OCI-M1 (cell line): ENCODE results near the gene SUSD6.
A peak's percentile ranks its signal among the peaks of the same experiment; 100 is the strongest.
"Not testable (repeated sequence)": the region's sequence is repeated elsewhere in the genome, so short reads cannot be mapped to it uniquely, and the experiment has no call there.

ENCODE experiments used
- DNase-seq: peaks from one replicate; lab custom pipeline; 2025; lab: John Stamatoyannopoulos, UW

The SUSD6 gene

DNA sequence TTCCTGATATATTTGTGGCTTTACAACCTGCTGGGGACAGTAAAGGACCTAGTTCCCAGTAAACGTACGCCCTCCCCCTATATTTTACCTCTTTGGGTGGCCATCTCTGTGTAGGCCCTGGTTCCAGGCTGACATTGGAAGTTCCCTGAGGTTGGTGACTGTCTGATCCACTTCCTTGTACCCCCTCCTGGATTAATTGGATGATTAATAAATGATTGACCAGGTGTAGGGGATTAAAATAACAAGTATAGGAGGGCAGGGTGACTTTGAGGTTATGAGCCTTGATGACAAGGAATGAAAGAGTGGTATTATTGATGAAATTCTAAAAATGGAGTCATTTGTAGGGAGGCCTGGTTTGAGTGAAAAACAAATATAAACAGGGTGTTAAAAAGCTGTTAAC is 9.6 kb downstream of the SUSD6 start:
- no peak for DNase-seq

GRCh38 chr14:69624136-69624535 is 12.7 kb downstream of the SUSD6 start:
- no peak for DNase-seq

- DNase-seq, result peak; percentile 76
Observed at GRCh38 chr14:69625299-69626131, 14.1 kb downstream of the SUSD6 start.

- DNase-seq, result peak; percentile 53
Observed at GRCh38 chr14:69626132-69626500, 14.7 kb downstream of the SUSD6 start.

DNA sequence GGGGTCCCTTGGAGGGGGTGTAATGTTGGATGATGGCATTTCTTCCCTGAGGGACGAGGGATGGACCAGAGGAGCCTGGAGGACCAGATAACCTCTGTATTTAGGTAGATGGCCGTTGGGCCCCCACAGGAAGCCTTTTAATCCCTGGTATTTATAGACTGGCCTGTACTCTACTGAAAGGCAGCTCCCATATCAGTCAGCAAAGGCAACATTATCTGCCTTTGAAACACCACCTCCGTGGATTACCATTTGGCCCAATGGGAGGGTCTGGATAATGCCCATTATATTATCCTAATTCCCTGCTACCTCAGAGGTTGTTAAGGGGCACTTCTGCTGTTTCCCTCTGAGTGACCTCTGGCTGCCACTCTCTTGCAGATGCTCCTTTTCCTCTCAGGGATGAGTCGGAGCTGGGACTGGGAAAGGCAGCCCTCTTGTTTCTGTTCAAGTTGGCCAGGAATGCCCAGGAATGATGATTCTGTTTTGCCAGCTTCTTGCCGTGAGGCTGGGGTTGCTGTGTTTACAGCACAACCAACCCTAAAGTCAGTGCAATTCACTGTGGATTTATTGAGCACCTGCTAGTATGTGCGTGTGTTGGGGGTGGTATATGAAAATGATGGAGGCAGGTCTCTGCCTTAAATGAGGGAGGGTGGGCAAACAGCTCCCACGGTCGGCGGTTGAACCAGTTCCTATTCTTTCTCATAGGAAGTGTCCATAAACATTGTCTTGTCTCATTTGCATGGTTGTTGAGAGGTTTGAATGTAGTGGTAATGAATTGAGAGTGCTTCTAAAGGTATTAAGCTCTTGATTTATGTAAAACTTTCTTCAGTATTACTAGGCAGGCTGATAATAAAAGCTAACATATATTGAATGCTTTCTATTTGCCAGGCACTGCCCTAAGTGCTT is 18.1 kb downstream of the SUSD6 start:
- peak; percentile 17 for DNase-seq

DNA sequence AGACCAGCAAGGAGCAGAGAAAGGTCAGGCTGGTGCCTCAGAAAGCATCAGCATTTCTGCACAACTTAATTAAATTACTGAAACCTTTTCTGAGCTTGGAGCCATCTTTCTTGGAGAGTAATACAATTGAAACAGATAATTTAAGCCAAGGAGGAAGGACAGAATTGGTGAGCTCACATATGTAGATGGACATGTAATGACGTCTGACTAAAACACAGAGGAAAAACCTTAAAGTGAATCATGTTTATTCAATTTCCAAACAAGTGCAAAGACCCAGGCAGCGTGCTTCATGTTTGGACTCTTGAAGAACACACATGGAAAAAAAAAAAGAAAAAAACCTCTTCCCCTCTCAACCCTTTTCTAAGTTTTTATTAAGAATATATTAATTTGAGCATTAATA is 19.0 kb downstream of the SUSD6 start:
- DNase-seq, result no peak

DNA sequence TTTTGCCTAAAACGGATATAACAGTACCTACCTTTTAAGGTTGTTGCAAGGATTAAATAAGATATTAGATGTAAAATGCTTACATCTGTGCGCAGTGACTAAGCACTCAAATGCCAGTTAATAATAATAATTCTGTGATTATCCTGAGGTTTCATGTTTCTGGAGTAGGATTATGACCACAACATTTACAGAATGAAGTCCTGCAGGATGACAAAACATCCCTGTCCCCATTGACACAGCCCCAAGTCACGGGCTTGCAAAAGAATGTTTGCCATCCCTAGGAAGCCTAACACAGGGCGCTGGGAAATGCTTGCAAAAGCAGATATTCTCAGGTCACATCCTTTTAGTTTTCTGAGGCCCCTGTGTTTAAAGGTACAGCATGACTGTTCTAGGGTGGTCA is 20.1 kb downstream of the SUSD6 start:
- no peak for DNase-seq

DNA sequence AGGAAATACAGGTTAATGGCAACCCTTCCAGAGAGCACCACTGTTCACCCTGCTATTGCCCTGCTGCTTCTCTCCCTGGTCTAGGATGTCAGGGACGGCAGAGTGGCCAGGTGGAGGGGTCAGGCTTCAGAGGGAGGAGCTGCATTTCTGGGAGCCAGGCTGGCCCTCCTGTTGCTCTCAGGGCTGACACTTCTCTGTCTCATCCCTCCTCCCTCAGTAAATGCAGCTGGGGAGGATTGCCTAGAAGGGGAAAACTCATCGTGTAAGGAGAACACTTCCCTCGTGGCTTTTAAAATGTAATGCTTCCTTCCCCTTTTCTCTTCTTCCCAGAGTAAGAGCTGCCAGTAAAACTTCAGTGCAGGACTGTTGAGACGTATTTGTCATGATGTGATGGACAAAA is 20.8 kb downstream of the SUSD6 start:
- DNase-seq, result peak; percentile 17

- no peak for DNase-seq
Observed at GRCh38 chr14:69632593-69633151, 21.3 kb downstream of the SUSD6 start.

- no peak for DNase-seq
Observed at GRCh38 chr14:69633238-69633637, 21.8 kb downstream of the SUSD6 start.

- peak; percentile 1 for DNase-seq
Observed at GRCh38 chr14:69635981-69636639, 24.7 kb downstream of the SUSD6 start.

- no peak for DNase-seq
Observed at GRCh38 chr14:69636718-69637480, 25.5 kb downstream of the SUSD6 start.

- peak; percentile 4 for DNase-seq
Observed at GRCh38 chr14:69637503-69638031, 26.2 kb downstream of the SUSD6 start.

- DNase-seq, result peak; percentile 4
Observed at GRCh38 chr14:69640931-69641330, 29.5 kb downstream of the SUSD6 start.

DNA sequence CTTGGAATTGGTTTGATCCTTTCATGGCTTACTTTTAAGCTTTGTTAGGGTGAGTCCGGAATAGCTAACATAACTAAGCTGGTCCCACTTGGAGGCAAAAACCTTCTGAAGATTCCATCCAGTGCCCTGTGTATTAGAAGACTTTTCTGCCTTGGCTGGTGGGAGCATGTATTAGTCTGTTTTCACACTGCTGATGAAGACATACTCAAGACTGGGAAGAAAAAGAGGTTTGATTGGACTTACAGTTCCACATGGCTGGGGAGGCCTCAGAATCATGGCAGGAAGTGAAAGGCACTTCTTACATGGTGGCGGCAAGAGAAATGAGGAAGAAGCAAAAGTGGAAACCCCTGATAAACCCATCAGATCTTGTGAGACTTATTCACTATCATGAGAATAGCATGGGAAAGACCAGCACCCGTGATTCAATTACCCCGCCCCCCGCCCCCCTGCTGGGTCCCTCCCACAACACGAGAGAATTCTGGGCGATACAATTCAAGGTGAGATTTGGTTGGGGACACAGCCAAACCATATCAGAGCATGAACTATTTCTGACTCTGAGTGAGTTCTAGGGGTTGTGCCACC is 30.9 kb downstream of the SUSD6 start:
- not testable (repeated sequence) for DNase-seq

DNA sequence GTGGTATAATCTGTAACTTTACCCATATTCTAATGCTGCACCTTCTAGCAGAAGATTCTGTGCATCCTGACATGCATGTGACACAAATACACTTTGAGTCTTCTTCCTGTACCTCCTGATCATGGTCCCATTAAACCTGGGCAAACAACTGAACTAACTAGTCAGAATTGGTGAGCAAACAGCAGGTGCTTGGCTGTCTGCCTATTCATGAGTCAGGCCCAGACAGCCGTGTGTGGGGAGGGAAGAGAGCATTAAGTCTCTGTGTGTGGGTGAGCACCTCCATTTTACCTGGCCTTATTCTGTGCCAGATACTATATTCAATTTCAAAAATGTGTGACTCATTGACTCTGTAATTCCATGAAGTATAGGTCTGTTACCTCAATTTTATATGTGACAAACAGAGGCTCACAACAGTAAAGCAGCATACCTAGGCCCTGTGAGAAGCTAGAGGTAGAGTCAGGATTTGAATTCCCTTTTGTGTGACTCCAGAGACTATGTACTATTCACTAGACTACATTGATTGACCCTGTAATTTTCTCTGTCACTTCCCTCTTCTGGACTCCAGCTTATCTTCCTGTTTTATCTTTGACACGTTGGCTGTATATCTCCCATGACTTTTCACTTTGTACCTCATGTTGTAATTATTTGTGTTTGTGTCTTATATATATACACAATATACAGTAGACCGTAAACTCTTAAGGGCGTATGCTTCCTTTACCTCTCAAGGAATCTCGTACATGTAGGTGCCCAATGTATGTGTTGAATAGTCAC is 32.2 kb downstream of the SUSD6 start:
- DNase-seq, result peak; percentile 40

- no peak for DNase-seq
Observed at GRCh38 chr14:69644814-69645213, 33.4 kb downstream of the SUSD6 start.

DNA sequence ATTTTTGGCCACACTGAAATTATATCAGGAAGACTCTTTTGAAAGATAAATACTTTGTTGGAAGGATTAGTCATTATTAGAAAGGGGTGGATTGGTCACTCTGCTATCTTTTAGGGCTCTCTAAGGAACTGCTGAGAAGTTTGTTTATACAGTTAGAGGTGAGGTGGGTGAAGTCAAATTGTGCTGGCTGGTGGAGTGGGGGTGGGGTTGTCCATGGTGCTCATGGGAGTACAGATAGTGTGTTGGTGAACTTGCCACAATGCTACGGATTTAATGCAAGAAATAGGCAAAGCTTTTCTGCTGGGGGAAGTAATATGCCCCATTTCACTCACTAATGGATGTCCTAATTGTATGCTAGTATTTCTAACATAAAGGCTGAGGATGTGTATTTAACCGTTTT is 35.8 kb downstream of the SUSD6 start:
- peak; percentile 8 for DNase-seq

DNA sequence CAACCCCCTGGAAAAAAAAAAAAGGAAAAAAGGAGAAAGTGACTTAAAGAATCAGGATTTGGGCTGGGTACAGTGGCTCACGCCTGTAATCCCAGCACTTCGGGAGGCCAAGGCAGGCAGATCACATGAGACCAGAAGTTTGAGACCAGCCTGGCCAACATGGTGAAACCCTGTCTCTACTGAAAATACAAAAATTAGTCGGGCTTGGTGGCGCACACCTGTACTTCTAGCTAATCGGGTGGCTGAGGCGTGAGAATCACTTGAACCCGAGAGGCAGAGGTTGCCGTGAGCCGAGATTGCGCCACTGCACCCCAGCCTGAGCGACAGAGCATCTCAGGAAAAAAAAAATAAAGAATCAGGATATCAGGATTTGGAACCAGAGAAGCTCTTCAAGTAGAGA is 36.2 kb downstream of the SUSD6 start:
- DNase-seq, result not testable (repeated sequence)
